Inflammatory macrophage treated with lipopolysaccharide for 1 hour (primary cell): Measurements from ENCODE around the gene PIGL.

Experiments used
- DNase-seq, 2 donors: peaks; one replicate each; pipeline ENCODE4 v3.0.0-alpha.2; 2020 to 2022

Gene PIGL

DNA sequence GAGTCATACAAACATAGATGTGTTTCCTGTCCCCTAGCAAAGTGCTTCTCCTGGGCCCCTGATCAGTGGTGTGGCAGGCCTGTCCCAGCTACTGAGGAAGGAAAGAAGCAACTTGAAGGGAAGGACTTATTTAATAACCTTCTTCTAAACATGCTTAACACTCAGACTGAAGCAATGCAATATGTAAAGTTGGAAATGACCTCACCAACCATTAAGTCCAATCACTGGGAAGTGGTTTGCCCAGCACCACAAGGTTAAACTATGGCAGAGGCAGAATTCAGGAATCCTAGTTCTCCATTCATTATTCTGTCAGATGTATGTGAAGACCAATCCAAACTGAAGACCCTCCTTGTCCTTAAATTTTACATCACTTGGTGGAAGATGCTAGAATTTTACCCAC lies 97.2 kb downstream of the PIGL start:
- peak in 1 of 2 donors; percentile 14 for DNase-seq

DNA sequence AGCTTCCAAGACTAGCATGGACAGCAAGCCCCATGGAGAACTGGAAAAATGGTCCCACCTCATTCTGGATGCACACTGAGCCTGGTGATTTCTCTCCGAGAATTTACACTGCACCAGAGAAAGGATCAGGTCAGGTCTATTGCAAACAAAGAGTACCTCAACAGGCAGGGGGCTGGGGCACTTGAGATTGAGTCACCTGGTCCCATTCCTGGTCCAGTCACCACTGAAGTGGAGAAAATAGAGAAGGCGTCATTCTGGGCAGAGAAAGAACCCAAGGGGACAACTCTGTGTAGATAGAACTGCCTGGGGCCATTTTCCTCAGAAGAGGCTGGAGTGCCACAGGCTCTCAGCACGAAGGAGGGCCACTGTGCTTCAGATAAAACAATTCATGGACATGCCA lies 97.8 kb downstream of the PIGL start:
- DNase-seq = no peak

DNA sequence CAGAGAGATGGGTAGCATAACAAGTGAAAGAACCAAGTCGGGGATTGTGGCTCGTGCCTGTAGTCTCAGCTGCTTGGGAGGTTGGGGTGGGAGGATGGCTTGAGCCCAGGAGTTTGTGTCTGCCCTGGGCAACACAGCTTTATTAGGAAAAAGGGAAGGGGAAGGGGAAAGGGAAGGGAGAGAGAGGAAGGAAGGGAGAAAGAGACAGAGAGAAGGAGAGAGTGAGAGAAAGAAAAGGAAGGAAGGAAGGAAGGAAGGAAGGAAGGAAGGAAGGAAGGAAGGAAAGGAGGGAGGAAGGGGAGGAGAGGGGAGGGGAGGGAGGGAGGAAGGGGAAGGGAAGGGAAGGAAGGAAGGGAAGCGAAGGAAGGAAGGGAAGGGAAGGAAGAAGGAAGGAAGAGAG lies 103.0 kb downstream of the PIGL start:
- no peak for DNase-seq

DNA sequence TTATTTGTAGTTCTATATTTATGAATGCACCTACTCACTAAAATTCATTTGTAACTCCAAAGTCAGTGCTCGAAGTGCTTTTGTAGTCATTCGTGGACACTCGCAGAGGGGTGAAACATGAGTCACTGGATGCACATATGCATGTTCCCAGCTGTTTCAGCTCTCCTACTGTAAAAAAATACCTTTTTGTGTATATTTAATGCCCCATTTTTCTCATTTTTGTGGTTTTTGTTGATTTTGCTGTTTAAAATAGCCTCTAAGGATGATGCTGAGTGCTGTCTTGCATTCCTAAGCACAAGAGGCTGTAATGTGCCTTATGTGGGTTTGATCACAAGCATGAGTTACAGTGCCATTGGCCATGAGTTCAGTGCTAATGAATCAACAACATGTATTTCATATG lies 105.6 kb downstream of the PIGL start:
- no peak for DNase-seq

DNA sequence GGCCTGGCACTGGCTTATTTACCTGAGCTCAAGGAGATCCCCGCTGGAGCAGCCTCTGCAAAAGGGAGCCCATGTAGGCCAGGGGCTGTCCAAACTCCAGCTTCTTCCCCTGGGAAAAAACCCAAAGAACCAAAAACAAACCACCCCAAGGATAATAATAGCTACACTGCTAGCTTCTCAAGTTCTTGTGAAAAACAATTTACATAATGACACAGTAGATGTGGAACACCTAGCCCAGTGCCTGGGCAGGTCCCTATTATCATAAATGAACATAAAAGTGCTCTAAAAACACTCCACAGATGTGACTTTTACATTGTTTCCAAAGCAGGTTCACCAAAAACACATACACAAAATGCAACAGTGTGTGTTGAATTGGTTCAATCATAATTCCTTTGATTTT lies 109.0 kb downstream of the PIGL start:
- no peak for DNase-seq

DNA sequence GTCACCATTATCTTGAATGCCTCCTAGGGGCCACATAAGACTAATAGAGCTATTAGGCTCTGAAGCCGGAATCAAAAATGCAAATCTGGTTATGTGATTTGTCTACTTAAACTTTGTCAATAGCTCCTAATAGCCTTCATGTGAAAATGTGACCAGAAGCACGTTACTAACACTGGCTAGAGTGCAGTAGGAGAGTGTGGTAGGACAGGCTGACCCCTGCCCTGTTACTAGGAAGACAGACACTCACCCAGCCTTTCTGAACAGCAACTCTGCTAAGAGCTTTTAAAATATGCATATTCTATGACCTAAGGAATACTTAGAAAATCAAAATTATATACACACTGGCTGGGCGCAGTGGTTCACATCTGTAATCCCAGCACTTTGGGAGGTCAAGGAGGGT lies 110.0 kb downstream of the PIGL start:
- no peak for DNase-seq

DNA sequence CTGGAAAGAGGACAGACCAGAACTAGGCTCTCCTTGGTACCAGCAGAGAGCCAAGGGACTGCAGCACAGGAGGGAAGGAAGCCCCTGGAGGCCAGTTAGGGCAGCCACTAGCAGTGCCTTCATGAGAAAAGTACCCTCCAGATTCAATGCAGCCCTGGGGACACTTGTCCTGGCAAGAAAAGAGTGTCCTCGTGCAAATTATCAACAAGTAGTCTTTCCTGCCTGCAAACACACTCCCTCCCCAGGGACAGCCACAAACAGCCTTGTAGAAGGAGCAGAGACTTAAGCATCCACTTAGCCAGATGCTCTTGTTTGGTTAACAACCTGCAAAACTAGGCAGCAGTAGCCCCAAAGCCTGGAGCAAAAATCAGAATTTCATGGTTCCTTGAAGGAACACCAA lies 112.0 kb downstream of the PIGL start:
- DNase-seq = no peak

DNA sequence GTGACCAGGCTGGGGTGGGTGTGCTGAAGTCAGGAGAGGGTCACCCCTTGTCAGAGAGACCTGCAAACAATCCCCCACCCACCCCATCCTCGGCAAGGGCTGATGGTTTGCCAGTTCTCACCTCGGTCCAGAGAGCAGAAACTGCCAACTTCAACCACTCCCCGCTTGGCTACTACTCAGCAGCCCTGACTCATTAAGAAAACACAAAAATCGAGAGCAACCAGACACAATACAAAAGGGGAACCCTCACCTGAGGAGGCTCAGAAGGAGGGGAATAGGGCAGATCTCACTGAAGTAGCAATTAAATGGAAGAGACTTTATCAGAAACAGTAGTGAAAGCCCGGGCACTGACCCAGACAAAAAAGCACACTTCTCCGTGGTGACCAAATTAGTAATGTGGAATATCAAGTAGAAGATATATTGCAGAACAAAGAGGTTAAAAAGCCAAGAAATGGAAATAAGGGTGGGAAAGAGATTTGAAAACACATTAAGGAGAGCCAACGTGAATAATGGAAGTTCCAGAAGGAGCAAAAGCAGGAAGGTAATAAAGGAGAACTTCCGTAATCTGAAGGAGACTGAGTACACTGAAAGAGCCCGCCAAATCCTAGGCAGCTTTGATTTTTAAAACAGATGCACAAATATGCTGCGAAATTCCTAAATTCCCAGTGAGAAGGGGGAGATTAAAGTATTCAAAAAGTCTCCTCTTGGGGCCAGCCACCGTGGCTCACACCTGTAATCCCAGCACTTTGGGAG lies 112.7 kb downstream of the PIGL start:
- no peak for DNase-seq

DNA sequence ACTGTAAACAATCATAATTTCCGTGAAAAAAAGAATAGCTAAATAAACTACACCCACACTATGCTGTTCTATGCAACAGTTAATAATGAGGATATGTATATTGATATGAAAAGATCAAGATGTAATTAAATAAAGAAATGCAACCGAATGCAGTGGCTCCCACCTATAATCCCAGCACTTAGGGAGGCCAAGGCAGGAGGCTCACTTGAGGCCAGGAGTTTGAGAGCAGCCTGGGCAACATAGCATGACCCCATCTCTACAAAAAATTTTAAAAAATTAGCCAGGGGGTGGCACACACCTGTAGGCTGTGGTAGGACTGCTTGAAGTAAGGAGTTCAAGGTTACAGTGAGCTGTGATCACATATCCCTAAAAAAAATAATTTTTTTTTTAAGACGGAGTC lies 121.4 kb downstream of the PIGL start:
- DNase-seq = no peak

DNA sequence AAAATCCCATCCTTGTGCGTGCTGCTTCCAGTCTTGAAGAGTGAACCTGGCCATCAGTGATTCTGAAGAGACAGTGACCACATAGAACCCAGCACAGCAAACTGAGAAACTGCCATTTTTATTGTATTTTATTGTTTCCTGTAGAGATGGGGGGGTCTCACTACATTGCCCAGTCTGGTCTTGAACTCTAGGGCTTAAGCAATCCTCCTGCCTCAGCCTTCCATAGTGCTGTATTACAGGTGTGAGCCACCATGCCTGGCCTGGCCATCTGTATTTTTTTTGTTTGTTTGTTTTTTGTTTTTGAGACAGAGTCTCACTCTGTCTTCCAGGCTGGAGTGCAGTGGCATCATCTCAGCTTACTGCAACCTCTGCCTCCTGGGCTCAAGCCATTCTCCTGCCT lies 122.4 kb downstream of the PIGL start:
- DNase-seq = no peak

DNA sequence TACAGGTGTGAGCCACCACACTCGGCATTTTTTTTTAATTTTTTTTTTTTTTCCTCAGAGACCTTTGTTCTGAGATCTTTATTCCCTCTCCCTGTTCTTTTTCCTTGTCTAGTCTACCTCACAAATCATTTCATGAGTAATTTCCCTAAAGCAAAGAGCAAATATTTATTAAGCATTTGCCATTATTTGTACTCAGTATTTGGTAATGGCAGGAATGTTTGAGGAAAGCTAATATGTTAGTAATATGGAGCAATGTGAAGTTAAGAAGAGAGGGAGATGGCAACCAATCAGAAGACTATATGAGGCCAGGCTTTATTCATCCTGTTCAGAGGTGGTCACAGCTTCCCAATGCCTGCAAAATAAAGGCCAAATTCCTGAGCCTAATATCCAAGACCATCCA lies 122.9 kb downstream of the PIGL start:
- no peak for DNase-seq

DNA sequence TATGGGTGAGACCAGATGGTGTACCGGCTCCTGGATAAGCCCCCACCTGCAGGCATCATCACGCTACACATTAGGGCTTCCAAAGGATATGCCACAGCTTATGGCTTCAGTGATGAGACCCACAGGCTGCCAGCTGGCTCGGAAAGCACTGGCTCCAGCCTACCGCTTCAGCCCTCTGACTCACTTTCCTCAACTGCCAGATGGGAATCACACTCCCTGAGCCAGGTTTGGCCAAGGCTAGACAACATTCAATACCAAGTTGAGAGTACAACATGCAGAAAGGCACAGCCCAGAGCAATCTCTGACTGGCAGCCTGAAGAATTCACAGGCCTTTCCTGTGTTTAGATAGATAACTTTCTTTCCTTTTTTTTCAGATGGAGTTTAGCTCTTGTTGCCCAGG lies 126.0 kb downstream of the PIGL start:
- no peak for DNase-seq

DNA sequence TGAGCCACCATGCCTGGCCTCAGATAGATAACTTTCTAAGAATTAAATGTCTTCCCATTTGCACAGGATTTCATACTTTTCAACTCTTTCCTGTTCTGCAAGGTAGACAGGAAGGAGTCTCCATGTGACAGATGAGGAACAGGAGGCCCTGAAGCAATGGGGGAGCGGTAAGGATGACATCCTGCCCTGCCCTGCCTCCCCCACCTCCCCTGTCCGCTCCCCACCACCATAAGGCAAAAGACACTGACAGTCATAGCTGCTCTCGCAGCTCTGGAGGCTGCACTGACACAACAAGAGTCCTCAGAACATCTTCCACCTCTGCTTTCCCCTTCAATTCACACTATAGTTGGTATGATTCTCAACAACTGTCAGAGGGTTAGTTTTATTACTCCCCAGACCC lies 126.6 kb downstream of the PIGL start:
- DNase-seq = no peak

DNA sequence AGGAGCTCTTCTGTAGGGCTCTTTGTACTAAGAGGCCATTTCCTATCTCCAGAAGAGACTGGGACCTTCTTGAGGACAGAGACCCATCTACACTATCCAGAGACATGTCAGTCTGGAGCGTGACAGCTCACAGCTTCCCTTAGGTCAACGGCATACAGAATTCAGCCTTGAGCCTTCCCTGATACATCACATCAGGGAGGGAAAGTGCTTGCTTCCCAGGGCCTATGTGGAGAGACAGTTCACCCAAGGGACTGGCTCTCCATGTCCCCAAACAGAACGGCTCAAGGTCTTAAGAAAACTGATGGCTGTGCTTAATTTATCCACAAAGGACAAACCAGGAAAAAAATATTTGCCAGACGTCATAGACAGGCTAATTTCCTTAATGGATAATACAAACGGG lies 128.6 kb downstream of the PIGL start:
- no peak for DNase-seq

DNA sequence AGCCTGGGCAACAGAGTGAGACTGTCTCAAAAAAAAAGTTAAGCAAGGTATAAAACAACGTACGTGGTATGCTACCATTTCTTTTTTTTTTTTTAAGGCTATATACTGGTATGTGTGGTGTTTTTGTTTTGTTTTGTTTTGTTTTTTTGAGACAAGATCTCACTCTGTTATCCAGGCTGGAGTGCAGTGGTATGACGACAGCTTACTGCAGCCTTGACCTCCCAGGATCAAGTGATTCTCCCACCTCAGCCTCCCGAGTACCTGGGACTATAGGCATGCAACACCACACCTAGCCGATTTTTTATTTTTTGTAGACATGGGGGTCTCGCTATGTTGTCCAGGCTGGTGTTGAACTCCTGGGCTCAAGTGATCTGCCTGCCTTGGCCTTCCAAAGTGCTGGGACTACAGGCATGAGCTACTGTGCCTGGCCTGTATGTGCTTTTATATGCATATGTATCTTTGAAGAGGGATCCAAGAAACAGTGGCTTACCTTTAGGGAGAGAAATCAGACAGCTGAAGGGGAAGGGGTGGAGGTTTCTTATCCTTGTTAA lies 129.8 kb downstream of the PIGL start:
- DNase-seq = no peak

DNA sequence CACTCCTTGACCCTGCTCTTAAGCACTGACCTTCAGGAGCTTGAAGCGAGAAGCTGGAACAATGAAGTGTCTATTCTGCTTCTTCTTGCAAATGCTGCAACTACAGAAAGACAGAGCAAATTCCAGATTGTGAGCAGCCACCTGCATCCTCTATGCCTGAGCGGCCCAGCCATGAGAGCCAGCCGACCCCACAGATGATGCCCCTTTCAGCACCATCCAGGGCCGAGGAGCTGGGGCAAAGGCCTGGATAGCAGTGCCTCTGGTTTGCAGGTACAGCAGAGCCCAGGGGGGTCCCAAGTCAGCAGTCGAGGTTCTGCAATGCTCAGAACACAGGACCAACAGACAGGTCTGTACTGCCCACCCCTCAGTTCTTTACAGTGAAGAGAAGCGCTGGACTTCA lies 131.6 kb downstream of the PIGL start:
- DNase-seq = no peak

DNA sequence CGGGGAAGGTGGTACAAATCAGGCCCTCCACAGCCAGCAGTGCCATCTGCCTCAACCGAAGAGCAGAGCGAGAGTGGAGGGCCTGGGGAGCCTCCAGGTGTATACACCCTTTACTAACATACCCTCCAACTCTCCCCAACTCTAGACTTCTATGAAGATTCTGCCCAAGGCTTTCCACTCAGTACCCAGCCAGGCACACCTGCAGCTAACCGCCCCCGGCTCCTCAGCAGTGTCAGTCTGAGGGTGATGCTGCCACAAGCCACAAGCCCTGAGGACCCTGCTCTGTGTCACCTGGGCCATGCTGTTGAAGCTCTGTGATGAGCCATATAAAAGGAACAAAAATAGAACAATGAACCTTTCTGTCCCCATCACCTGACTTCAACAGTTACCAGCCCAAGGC lies 132.4 kb downstream of the PIGL start:
- DNase-seq = no peak

DNA sequence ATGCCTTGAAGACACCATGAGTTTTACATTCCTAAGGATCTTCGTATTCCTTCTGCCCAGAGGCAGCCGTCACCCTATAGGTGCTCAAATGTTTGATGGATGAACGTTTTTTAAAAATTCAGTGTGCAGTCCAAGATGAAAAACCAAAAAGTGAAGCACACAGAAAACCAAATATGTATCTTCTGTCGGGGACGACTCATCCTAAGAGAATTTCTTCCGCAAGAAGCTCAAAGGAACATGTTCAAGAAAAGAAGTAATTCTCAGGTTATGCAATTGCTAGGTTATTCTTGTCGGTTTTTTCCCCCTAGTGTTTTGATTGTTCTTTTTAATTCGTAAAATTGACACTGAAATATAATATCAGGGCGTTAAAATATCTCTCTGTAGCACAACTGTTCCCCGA lies 134.8 kb downstream of the PIGL start:
- peak in 1 of 2 donors; percentile 6 for DNase-seq

DNA sequence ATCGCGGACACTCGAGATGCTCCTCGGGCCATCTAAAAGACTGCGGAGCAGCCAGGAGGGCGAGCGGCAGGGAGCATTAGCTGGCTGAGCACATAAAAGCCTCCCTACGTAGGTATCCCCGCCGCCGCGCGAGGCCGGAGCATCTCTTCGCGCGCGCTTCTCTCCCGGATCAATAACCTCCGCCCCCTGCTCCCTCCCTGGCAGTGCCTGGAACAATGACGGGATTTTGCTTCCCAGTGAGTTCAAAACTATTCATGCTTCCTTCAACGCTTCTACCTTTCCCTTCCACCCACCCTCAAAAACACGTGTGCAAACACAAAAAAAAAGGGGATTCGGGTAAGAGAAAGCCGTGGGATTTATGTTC lies 135.3 kb downstream of the PIGL start:
- peak in 1 of 2 donors; percentile 4 for DNase-seq

DNA sequence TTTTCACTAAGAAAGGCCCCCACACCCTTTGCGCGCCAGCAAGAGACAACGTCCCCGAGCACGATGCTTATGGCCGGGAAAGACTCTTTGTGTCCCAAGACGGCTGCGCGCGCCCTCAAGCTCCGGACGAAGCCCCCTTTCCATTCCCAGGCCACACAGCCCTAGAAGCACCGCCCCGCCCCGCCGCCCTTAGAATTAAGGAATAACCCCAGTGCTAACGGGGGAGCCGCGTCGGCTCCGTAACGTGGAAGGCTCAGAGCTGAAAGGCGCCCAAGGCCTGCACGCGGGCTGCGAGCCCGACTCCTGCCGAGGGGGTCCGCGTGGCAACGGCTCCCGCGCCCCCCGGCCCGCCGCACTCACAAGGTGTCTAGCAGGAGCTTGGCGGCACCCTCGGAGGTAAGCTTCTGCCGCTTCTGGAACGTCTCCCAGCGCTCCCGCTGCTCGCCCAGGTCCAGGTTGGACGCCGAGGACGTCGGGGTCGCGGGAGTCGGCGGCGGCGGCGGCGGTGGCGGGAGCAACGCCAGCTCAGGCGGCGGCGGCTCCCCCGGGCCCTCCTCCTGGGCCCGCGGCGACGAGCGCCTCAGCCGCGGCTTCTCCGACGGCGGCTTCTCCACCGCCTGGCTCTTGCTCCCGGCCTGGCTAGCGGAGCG lies 135.8 kb downstream of the PIGL start:
- DNase-seq = peak in 1 of 2 donors; percentile 21

DNA sequence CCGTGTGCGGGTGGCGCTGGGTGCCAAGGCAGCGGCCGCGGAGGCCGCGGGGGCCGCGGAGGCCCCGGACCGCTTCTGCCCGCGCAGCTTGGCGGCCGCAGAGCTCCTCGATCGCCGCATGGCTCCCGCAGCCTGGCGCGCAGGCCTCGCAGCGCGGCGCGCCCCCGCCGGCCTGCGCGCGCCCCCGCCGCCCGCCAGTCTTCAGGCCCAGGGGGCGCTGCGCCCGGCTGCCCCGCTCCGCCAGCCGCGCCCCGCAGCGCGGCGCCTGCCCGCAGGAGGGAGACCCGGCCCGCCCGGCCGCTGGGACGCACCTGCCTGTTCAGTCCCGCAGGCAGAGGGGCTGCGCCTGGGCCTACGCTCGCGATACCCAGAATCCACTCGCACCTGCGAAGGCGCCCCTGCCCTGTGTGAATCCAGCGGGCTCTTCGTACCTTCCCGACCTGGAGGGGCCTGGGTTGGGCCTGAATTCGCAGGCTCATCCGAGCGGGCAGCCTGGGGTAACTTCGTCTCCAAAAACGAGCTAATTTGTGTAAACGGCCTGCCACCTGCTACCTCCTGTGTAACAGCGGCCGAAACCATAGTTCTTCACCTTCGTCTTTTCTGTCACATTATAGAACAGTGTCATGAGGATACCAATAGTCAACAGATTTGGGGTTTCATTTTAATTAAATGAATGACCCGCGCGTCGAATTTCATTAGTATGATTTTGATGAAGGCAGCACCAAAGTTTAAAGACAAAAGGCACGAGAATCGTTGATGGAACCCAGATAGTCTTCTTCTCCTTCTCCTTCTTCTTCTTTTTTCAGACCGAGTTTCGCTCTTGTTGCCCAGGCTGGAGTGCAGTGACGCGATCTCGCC lies 136.5 kb downstream of the PIGL start, which contains the start of gene CENPV:
TSS of gene CENPV (minus strand) at position 153 of the 858 bp plus-strand sequence. CDS start at position 120, 33 bp downstream.
- DNase-seq = peak in 1 of 2 donors; percentile 20

DNA sequence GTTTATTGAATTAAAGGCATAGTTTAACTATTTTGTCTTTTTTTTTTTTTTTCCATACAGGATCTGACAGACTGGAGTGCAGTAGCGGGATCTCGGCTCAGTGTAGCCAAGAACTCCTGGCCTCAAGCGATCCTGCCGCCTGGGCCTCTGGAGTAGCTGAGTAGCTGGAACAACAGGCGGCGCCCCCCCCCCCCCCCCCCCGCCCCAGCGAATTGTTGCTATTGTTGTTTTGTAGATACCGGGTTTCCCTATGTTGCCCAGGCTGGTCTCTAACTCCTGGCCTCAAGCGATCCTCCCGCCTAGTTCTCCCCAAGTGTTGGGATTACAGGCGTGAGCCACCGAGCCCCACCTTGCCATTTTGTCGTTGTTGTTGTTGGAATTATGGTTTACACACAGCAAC lies 137.6 kb downstream of the PIGL start:
- DNase-seq = no peak

DNA sequence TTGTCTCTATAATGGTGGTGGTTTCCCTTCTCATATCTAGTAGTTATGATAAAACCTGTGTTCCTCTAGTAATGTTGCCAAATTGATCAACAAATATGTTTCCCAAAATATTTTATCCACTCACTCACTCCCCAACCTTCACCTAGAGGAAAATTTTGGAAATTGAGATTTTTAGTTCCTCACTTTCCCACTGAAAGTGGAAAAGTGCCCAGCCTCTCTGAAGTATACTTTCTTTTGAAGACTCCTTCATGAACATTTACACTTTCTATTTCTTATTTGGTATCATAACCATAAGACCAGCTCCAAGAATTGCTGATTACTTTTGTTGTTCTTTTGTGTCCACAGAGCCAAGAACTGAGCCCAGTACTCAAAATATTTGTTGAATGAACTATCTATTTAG lies 141.4 kb downstream of the PIGL start:
- no peak for DNase-seq

DNA sequence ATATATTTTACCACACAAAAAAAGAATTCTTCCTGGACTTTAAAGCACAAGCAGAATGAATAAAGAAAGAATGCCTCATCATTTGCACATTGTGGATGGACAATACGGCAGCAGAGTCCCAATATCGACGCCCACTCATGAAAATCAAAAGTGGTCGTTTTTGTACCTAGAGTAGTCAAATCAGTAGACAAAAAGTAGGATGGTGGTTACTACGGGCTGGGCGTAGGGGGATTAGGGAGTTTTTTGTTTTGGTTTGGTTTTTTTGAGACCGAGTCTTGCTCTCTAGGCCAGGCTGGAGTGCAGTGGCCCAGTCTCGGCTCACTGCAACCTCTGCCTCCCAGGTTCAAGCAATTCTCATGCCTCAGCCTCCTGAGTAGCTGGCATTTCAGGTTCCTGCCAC lies 144.9 kb downstream of the PIGL start:
- no peak for DNase-seq
